Mucosa of descending colon (tissue), 3 donors: ENCODE data around the gene IFNB1. TPM values are rescaled to one million over a fixed set of nuclear protein-coding genes. Genes with fewer than 3 reads are reported as not detected.
A peak's percentile ranks its signal among the peaks of the same experiment; 100 is the strongest.

Experiments used
- ATAC-seq: fragments of 200-7000 bp; cut with Tn5 transposase; one replicate; pipeline ENCODE4 v1.9.1; 2020; ENCODE audit warnings: mild to moderate bottlenecking, moderate library complexity
- DNase-seq, 3 donors: peaks; one replicate each; pipeline ENCODE4 v3.0.0-alpha.2; 2020
- H3K36me3 ChIP-seq: fragments of 200-600 bp; one replicate; pipeline ENCODE4 v1.8.0; 2021; ENCODE audit warnings: low read depth, mild to moderate bottlenecking
- H3K4me1 ChIP-seq: fragments of 200-600 bp; one replicate; pipeline ENCODE4 v1.8.0; 2021; ENCODE audit warnings: low read depth, mild to moderate bottlenecking
- H3K4me3 ChIP-seq: fragments of 200-600 bp; one replicate; pipeline ENCODE4 v1.8.0; 2021; ENCODE audit warnings: mild to moderate bottlenecking
- H3K9me3 ChIP-seq: fragments of 200-600 bp; one replicate; pipeline ENCODE4 v1.8.0; 2021; ENCODE audit warnings: mild to moderate bottlenecking
- intact Hi-C, 2 donors: fragments of 100-400 bp; cut with DNase I in 1 of 2; cut with micrococcal nuclease in 1 of 2; formaldehyde crosslinking; loops; one replicate each; pipeline versions ENCODE4 v1.11.0 to v1.11.1; 2022; cut with DNase I, micrococcal nuclease
- total RNA-seq, 3 donors: library from RNA; stranded (reverse); fragmentation: NEBNext Ultra II Directional in 2 of 3; extraction: Animal tissue kit (Norgen Biotek cat#: 25700) in 2 of 3; gene quantifications; one replicate each; pipeline versions ENCODE4 v1.2.1 to v1.2.4, GENCODE V29; 2021 to 2023
- TF ChIP-seq, protein P1 (sequence below): fragments of 200-600 bp; IDR thresholded peaks from one replicate; pipeline ENCODE4 v1.8.0; 2022; ENCODE audit warnings: antibody characterized with exemption, mild to moderate bottlenecking
- donor health status: DM: no; HTN: no; CAD: no; lungs with moderate emphysema.
- donor health status: DM: no; HTN: no; CAD: no.
- donor health status: DM: no; HTN: yes; CAD: no.

The IFNB1 gene
- total RNA-seq, 3 donors from 2014 or later: not detected

- TF ChIP-seq, protein P1, sequence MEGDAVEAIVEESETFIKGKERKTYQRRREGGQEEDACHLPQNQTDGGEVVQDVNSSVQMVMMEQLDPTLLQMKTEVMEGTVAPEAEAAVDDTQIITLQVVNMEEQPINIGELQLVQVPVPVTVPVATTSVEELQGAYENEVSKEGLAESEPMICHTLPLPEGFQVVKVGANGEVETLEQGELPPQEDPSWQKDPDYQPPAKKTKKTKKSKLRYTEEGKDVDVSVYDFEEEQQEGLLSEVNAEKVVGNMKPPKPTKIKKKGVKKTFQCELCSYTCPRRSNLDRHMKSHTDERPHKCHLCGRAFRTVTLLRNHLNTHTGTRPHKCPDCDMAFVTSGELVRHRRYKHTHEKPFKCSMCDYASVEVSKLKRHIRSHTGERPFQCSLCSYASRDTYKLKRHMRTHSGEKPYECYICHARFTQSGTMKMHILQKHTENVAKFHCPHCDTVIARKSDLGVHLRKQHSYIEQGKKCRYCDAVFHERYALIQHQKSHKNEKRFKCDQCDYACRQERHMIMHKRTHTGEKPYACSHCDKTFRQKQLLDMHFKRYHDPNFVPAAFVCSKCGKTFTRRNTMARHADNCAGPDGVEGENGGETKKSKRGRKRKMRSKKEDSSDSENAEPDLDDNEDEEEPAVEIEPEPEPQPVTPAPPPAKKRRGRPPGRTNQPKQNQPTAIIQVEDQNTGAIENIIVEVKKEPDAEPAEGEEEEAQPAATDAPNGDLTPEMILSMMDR: no peak
- intact Hi-C loops: no loop called here
- DNase-seq (no peak), ATAC-seq (no peak)
- Histone ChIP-seq H3K4me1 (no peaks in the 10 kb centered on the region), H3K36me3 (no peaks in the 10 kb centered on the region), H3K9me3 (no peaks in the 10 kb centered on the region), H3K4me3 (no peak overlapping the region)
These were observed 6.8 kb downstream of the IFNB1 start for GRCh38 chr9:21070906-21071305.

- peak; percentile 25 for ATAC-seq
These were observed 7.6 kb downstream of the IFNB1 start for GRCh38 chr9:21070171-21070571.

GRCh38 chr9:21060919-21061561 lies 16.7 kb downstream of the IFNB1 start:
- TF ChIP-seq, protein P1: no peak
- Histone ChIP-seq H3K4me3 (no peak overlapping the region), H3K4me1 (no peaks in the 10 kb centered on the region), H3K9me3 (no peaks in the 10 kb centered on the region), H3K36me3 (no peaks in the 10 kb centered on the region)
- intact Hi-C loops: loop anchor here in 1 of 2 donors (10.0 kb wide), 1 partner anchor 56 kb away; no protein-coding TSS in a partner anchor
- ATAC-seq: peak; percentile 22
- peak in 1 of 3 donors; percentile 25 for DNase-seq

More at GRCh38 chr9:21070171-21070571, 7.6 kb downstream of the IFNB1 start:
- peak in 1 of 3 donors; percentile 33 for DNase-seq
- TF ChIP-seq, protein P1: no peak
- H3K4me1 ChIP-seq: no peaks in the 10 kb centered on the region
- H3K36me3 ChIP-seq: no peaks in the 10 kb centered on the region
- intact Hi-C loops: no loop called here
- H3K9me3 ChIP-seq: no peaks in the 10 kb centered on the region
- no peak overlapping the region for H3K4me3 ChIP-seq

GRCh38 chr9:21056931-21057330 lies 20.8 kb downstream of the IFNB1 start:
- ATAC-seq (no peak), DNase-seq (no peak)
- Histone ChIP-seq H3K4me1 (no peaks in the 10 kb centered on the region), H3K4me3 (no peak overlapping the region), H3K9me3 (no peaks in the 10 kb centered on the region), H3K36me3 (no peaks in the 10 kb centered on the region)
- TF ChIP-seq, protein P1: no peak
- intact Hi-C loops: no loop called here

DNA sequence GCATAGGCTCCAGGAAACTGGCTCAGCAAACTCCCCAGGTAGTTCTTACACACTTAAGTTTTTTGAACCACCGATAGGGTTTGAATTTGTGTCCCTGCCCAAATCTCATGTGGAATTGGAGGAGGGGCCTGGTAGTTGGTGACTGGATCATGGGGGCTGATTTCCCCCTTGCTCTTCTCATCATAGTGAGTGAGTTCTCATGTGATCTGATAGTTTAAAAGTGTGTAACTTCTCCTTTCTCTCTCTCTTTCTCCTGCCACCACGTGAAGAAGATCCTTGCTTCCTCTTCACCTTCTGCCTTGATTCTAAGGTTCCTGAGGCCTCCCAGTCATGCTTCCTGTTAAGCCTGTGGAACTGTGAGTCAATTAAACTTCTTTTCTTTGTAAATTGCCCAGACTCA lies 23.9 kb downstream of the IFNB1 start:
- no peak for DNase-seq
- Histone ChIP-seq H3K4me1 (no peaks in the 10 kb centered on the region), H3K4me3 (no peak overlapping the region), H3K36me3 (no peaks in the 10 kb centered on the region), H3K9me3 (no peaks in the 10 kb centered on the region)
- intact Hi-C loops: no loop called here
- TF ChIP-seq, protein P1: no peak
- ATAC-seq: no peak
